Measurements from ENCODE around the gene CNTNAP4. TPM values are rescaled to one million over a fixed set of nuclear protein-coding genes. Genes with fewer than 3 reads are reported as not detected.

CNTNAP4 gene
- total RNA-seq, 1 donor from 2014 or later: not detected

- TF ChIP-seq CTCF (IDR thresholded peaks at IDR 0.05): no peak
- no peaks in the 10 kb centered on the region for H3K27me3 Mint-ChIP-seq (ENCODE audit: unreplicated experiment)
- H3K4me1 Mint-ChIP-seq (ENCODE audit: unreplicated experiment): no peaks in the 10 kb centered on the region
- H3K36me3 Mint-ChIP-seq (ENCODE audit: unreplicated experiment): no peaks in the 10 kb centered on the region
- no peak overlapping the region for H3K4me3 Mint-ChIP-seq (ENCODE audit: unreplicated experiment)
- no peaks in the 10 kb centered on the region for H3K9me3 Mint-ChIP-seq (ENCODE audit: unreplicated experiment)
- no peak overlapping the region for H3K27ac Mint-ChIP-seq (ENCODE audit: unreplicated experiment)
- DNase-seq (ENCODE audit: extremely low spot score, unreplicated experiment): no peak
Observed at GRCh38 chr16:76532188-76532973, 255.2 kb downstream of the CNTNAP4 start.

GRCh38 chr16:76539609-76540008, 262.4 kb downstream of the CNTNAP4 start:
- no peak overlapping the region for H3K27ac Mint-ChIP-seq (ENCODE audit: unreplicated experiment)
- no peak overlapping the region for H3K4me3 Mint-ChIP-seq (ENCODE audit: unreplicated experiment)
- no peaks in the 10 kb centered on the region for H3K4me1 Mint-ChIP-seq (ENCODE audit: unreplicated experiment)
- no peak for TF ChIP-seq CTCF (IDR thresholded peaks at IDR 0.05)
- no peaks in the 10 kb centered on the region for H3K36me3 Mint-ChIP-seq (ENCODE audit: unreplicated experiment)
- DNase-seq (ENCODE audit: extremely low spot score, unreplicated experiment): no peak
- no peaks in the 10 kb centered on the region for H3K27me3 Mint-ChIP-seq (ENCODE audit: unreplicated experiment)
- H3K9me3 Mint-ChIP-seq (ENCODE audit: unreplicated experiment): no peaks in the 10 kb centered on the region

- no peaks in the 10 kb centered on the region for H3K36me3 Mint-ChIP-seq (ENCODE audit: unreplicated experiment)
- no peaks in the 10 kb centered on the region for H3K4me1 Mint-ChIP-seq (ENCODE audit: unreplicated experiment)
- no peak for TF ChIP-seq CTCF (IDR thresholded peaks at IDR 0.05)
- no peaks in the 10 kb centered on the region for H3K27me3 Mint-ChIP-seq (ENCODE audit: unreplicated experiment)
- no peak overlapping the region for H3K27ac Mint-ChIP-seq (ENCODE audit: unreplicated experiment)
- H3K4me3 Mint-ChIP-seq (ENCODE audit: unreplicated experiment): no peak overlapping the region
- no peak for DNase-seq (ENCODE audit: extremely low spot score, unreplicated experiment)
- H3K9me3 Mint-ChIP-seq (ENCODE audit: unreplicated experiment): no peaks in the 10 kb centered on the region
Observed at GRCh38 chr16:76541070-76541469, 263.9 kb downstream of the CNTNAP4 start.

GRCh38 chr16:76565542-76565941, 288.3 kb downstream of the CNTNAP4 start:
- no peaks in the 10 kb centered on the region for H3K36me3 Mint-ChIP-seq (ENCODE audit: unreplicated experiment)
- H3K27ac Mint-ChIP-seq (ENCODE audit: unreplicated experiment): no peak overlapping the region
- peaks cover 4% of the 10 kb centered on the region for H3K9me3 Mint-ChIP-seq (ENCODE audit: unreplicated experiment)
- H3K4me3 Mint-ChIP-seq (ENCODE audit: unreplicated experiment): no peak overlapping the region
- H3K27me3 Mint-ChIP-seq (ENCODE audit: unreplicated experiment): no peaks in the 10 kb centered on the region
- no peaks in the 10 kb centered on the region for H3K4me1 Mint-ChIP-seq (ENCODE audit: unreplicated experiment)
- no peak for TF ChIP-seq CTCF (IDR thresholded peaks at IDR 0.05)
- DNase-seq (ENCODE audit: extremely low spot score, unreplicated experiment): no peak

GRCh38 chr16:76571755-76572154, 294.6 kb downstream of the CNTNAP4 start:
- Mint-ChIP-seq H3K9me3 (ENCODE audit: unreplicated experiment) (peaks cover 4% of the 10 kb centered on the region), H3K4me1 (ENCODE audit: unreplicated experiment) (no peaks in the 10 kb centered on the region), H3K36me3 (ENCODE audit: unreplicated experiment) (no peaks in the 10 kb centered on the region), H3K27ac (ENCODE audit: unreplicated experiment) (no peak overlapping the region), H3K27me3 (ENCODE audit: unreplicated experiment) (no peaks in the 10 kb centered on the region), H3K4me3 (ENCODE audit: unreplicated experiment) (no peak overlapping the region)
- no peak for DNase-seq (ENCODE audit: extremely low spot score, unreplicated experiment)
- no peak for TF ChIP-seq CTCF (IDR thresholded peaks at IDR 0.05)
